HepG2 (cell line): ENCODE data around the gene IL17C. TPM values are rescaled to one million over a fixed set of nuclear protein-coding genes. Genes with fewer than 3 reads are reported as not detected.

Experiments
- BRF2 ChIP-seq: sonication (generic); formaldehyde crosslinking; IDR thresholded peaks from 2 replicates; pipeline ENCODE4 v1.8.1; 2022; ENCODE audit warnings: mild to moderate bottlenecking, missing genetic modification reagents
- CENPT ChIP-seq: sonication (generic); formaldehyde crosslinking; IDR thresholded peaks from 2 replicates; pipeline ENCODE4 v1.8.0; 2022; ENCODE audit warnings: low read depth, mild to moderate bottlenecking, moderate library complexity, missing genetic modification reagents
- DMAP1 ChIP-seq: IDR thresholded peaks from 2 replicates; pipeline ENCODE4 v1.6.1; 2016
- E2F2 ChIP-seq: sonication (generic); formaldehyde crosslinking; IDR thresholded peaks from 2 replicates; pipeline ENCODE4 v1.4.0; 2020; ENCODE audit warnings: missing genetic modification reagents, borderline replicate concordance
- ERF ChIP-seq: IDR thresholded peaks from 2 replicates; pipeline ENCODE4 v1.6.1; 2018; ENCODE audit warnings: missing biosample characterization, missing genetic modification reagents
- GLI4 ChIP-seq: sonication (generic); formaldehyde crosslinking; IDR thresholded peaks from 2 replicates; pipeline ENCODE4 v1.5.1; 2020; ENCODE audit warnings: missing genetic modification reagents, mild to moderate bottlenecking, moderate library complexity, borderline replicate concordance
- HNRNPK ChIP-seq: fragments of 200-400 bp; formaldehyde crosslinking; IDR thresholded peaks from 2 replicates; pipeline ENCODE4 v1.6.1; 2018; ENCODE audit warnings: low read length, low read depth, moderate library complexity, mild to moderate bottlenecking; ENCODE audit not compliant: poor library complexity, severe bottlenecking
- KAT8 ChIP-seq: IDR thresholded peaks from 2 replicates; pipeline ENCODE4 v1.6.1; 2016; ENCODE audit warnings: missing genetic modification reagents, missing compliant biosample characterization
- KDM5B ChIP-seq: sonication (generic); formaldehyde crosslinking; IDR thresholded peaks from 2 replicates; pipeline ENCODE4 v1.4.0; 2020; ENCODE audit warnings: missing genetic modification reagents, mild to moderate bottlenecking, borderline replicate concordance
- MED1 ChIP-seq: sonication (generic); formaldehyde crosslinking; IDR thresholded peaks from 2 replicates; pipeline ENCODE4 v1.4.0; 2020; ENCODE audit warnings: missing genetic modification reagents
- NFYB ChIP-seq: sonication (generic); formaldehyde crosslinking; IDR thresholded peaks from 2 replicates; pipeline ENCODE4 v1.4.0; 2020; ENCODE audit warnings: missing genetic modification reagents
- NR2F6 ChIP-seq, 2 experiments: IDR thresholded peaks; 2 replicates each; pipeline ENCODE4 v1.6.1; 2016; ENCODE audit warnings: antibody characterized with exemption in 1 of 2, mild to moderate bottlenecking in 1 of 2
- RARA ChIP-seq: IDR thresholded peaks from 2 replicates; pipeline ENCODE4 v1.6.1; 2016; ENCODE audit warnings: missing genetic modification reagents, missing compliant biosample characterization
- RBM22 ChIP-seq: fragments of 200-400 bp; formaldehyde crosslinking; optimal IDR thresholded peaks from 2 replicates; pipeline ENCODE3; 2017; ENCODE audit warnings: mild to moderate bottlenecking, low read length, moderate library complexity
- RNF2 ChIP-seq: fragments of 450-650 bp; conservative IDR thresholded peaks from 2 replicates; pipeline ENCODE4 v1.6.1; 2016; ENCODE audit warnings: low read depth
- SMYD3 ChIP-seq: sonication (generic); formaldehyde crosslinking; IDR thresholded peaks from 2 replicates; pipeline ENCODE4 v1.8.1; 2023; ENCODE audit warnings: mild to moderate bottlenecking, missing genetic modification reagents
- ZNF121 ChIP-seq: sonication (generic); formaldehyde crosslinking; IDR thresholded peaks from 2 replicates; pipeline ENCODE4 v1.5.0; 2020; ENCODE audit warnings: mild to moderate bottlenecking, missing genetic modification reagents
- ZNF253 ChIP-seq: sonication (generic); formaldehyde crosslinking; IDR thresholded peaks from 2 replicates; pipeline ENCODE4 v1.8.0; 2022; ENCODE audit warnings: mild to moderate bottlenecking, missing genetic modification reagents, borderline replicate concordance
- ZNF513 ChIP-seq: sonication (generic); formaldehyde crosslinking; conservative IDR thresholded peaks from 2 replicates; pipeline ENCODE4 v1.5.0; 2020; ENCODE audit warnings: missing genetic modification reagents
- ZNF543 ChIP-seq: sonication (generic); formaldehyde crosslinking; IDR thresholded peaks from 2 replicates; pipeline ENCODE4 v1.4.0; 2020; ENCODE audit warnings: mild to moderate bottlenecking, missing genetic modification reagents
- ZNF570 ChIP-seq: sonication (generic); formaldehyde crosslinking; IDR thresholded peaks from 2 replicates; pipeline ENCODE4 v1.4.0; 2020; ENCODE audit warnings: mild to moderate bottlenecking, missing genetic modification reagents, borderline replicate concordance
- ZNF713 ChIP-seq: sonication (generic); formaldehyde crosslinking; IDR thresholded peaks from 2 replicates; pipeline ENCODE4 v1.4.0; 2020; ENCODE audit warnings: mild to moderate bottlenecking, missing genetic modification reagents
- ZNF782 ChIP-seq: sonication (generic); formaldehyde crosslinking; IDR thresholded peaks from 2 replicates; pipeline ENCODE4 v1.4.0; 2020; ENCODE audit warnings: missing genetic modification reagents, mild to moderate bottlenecking, borderline replicate concordance
- polyA plus RNA-seq, 8 experiments: library from polyadenylated mRNA; depleted of rRNA in 3 of 8; stranded (reverse) in 7 of 8; unstranded in 1 of 8; fragments of >200 nt; fragmentation: Illumina TruSeq in 4 of 8; extraction: Trizol in 4 of 8; gene quantifications; 2 replicates each; pipeline versions ENCODE4 v1.2.1 to v1.2.3, GENCODE V29; 2011 to 2016; ENCODE audit warnings: low read depth in 4 of 8, missing spikeins in 1 of 8, mixed read lengths in 1 of 8; ENCODE audit not compliant: insufficient read depth in 1 of 8
- total RNA-seq, 5 experiments: library from RNA; depleted of rRNA; stranded (reverse); fragments of >200 nt; fragmentation: Illumina TruSeq; extraction: Trizol; gene quantifications; 2 replicates each; pipeline ENCODE4 v1.2.3, GENCODE V29; 2016; ENCODE audit warnings: low read depth in 1 of 5

The IL17C gene
- total and polyA plus RNA-seq, 2 of the 13 experiments (the other 11 are each of a cell fraction or from before 2014, with no cell fraction given) = not detected

GRCh38 chr16:88662843-88663606 lies 24.7 kb downstream of the IL17C start, which contains the start of gene MVD (continued):
- TF ChIP-seq E2F2 (CRISPR knock-in tag) = peak; percentile 94
- peak; percentile 37 for TF ChIP-seq HNRNPK
- TF ChIP-seq KAT8 (CRISPR knock-in tag) = peak; percentile 68
- TF ChIP-seq KDM5B (CRISPR knock-in tag) = peak; percentile 97
- no peak; the same call in 1 of the 2 replicates for TF ChIP-seq NR2F6 (IDR thresholded peaks at IDR 0.05)
- peak; percentile 67 for TF ChIP-seq NR2F6 (CRISPR knock-in tag; IDR thresholded peaks at IDR 0.05)
- no peak for TF ChIP-seq ZNF570
- TF ChIP-seq ZNF513 = no peak
- TF ChIP-seq BRF2 (CRISPR knock-in tag) = 0 out of 2 replicates have a peak, but pooled peaks have one; percentile 26
- peak; percentile 85 for TF ChIP-seq ZNF253
- TF ChIP-seq RARA (CRISPR knock-in tag) = peak; percentile 75
- peak; percentile 85; the same call in 1 of the 2 replicates for TF ChIP-seq CENPT (CRISPR knock-in tag)
- peak; percentile 76 for TF ChIP-seq MED1 (CRISPR knock-in tag)
- TF ChIP-seq RBM22 = no peak
- peak; percentile 65 for TF ChIP-seq ZNF121
- peak; percentile 78; the same call in 1 of the 2 replicates for TF ChIP-seq ZNF782 (CRISPR knock-in tag)
- TF ChIP-seq DMAP1 (CRISPR knock-in tag) = peak; percentile 86
- peak; percentile 70; the same call in 1 of the 2 replicates for TF ChIP-seq SMYD3 (CRISPR knock-in tag)
- TF ChIP-seq ERF = peak; percentile 95
- TF ChIP-seq ZNF543 (CRISPR knock-in tag) = peak; percentile 64; the same call in 1 of the 2 replicates
- TF ChIP-seq GLI4 (CRISPR knock-in tag) = peak; percentile 76; the same call in 1 of the 2 replicates
- TF ChIP-seq NFYB (CRISPR knock-in tag) = peak; percentile 100
- peak; percentile 76 for TF ChIP-seq RNF2
- TF ChIP-seq ZNF713 (CRISPR knock-in tag) = peak; percentile 57; the same call in 1 of the 2 replicates
